ENCODE data around the gene PSEN1. TPM values are rescaled to one million over a fixed set of nuclear protein-coding genes. Genes with fewer than 3 reads are reported as not detected.
"Not testable (repeated sequence)": the region's sequence is repeated elsewhere in the genome, so short reads cannot be mapped to it uniquely, and the experiment has no call there.

Gene PSEN1
- total RNA-seq, 1 donor from 2014 or later = 76.4 TPM

GRCh38 chr14:73167727-73168126, 31.4 kb downstream of the PSEN1 start:
- no peak for DNase-seq

GRCh38 chr14:73168274-73168673, 32.0 kb downstream of the PSEN1 start:
- peak; percentile 13 for DNase-seq

- no peak for DNase-seq
Measured at GRCh38 chr14:73168691-73169090, 32.4 kb downstream of the PSEN1 start.

- DNase-seq = not testable (repeated sequence)
Measured at GRCh38 chr14:73169855-73170254, 33.5 kb downstream of the PSEN1 start.

- DNase-seq = no peak
Measured at GRCh38 chr14:73170686-73171085, 34.4 kb downstream of the PSEN1 start.

- no peak for DNase-seq
Measured at GRCh38 chr14:73172500-73172899, 36.2 kb downstream of the PSEN1 start.

GRCh38 chr14:73173092-73173735, 36.9 kb downstream of the PSEN1 start:
- no peak for DNase-seq

GRCh38 chr14:73176685-73177084, 40.4 kb downstream of the PSEN1 start:
- no peak for DNase-seq

- no peak for DNase-seq
Measured at GRCh38 chr14:73180385-73180805, 44.1 kb downstream of the PSEN1 start.

GRCh38 chr14:73180969-73181368, 44.7 kb downstream of the PSEN1 start:
- not testable (repeated sequence) for DNase-seq

- DNase-seq = no peak
Measured at GRCh38 chr14:73188501-73188911, 52.2 kb downstream of the PSEN1 start.

GRCh38 chr14:73189651-73190050, 53.3 kb downstream of the PSEN1 start:
- DNase-seq = no peak

GRCh38 chr14:73191441-73191840, 55.1 kb downstream of the PSEN1 start:
- DNase-seq = no peak

GRCh38 chr14:73194306-73194705, 58.0 kb downstream of the PSEN1 start:
- not testable (repeated sequence) for DNase-seq

- DNase-seq = no peak
Measured at GRCh38 chr14:73198253-73198652, 61.9 kb downstream of the PSEN1 start.

GRCh38 chr14:73203527-73203926, 67.2 kb downstream of the PSEN1 start:
- DNase-seq = no peak

- DNase-seq = no peak
Measured at GRCh38 chr14:73207615-73208014, 71.3 kb downstream of the PSEN1 start.

- no peak for DNase-seq
Measured at GRCh38 chr14:73208390-73208789, 72.1 kb downstream of the PSEN1 start.

GRCh38 chr14:73208846-73209245, 72.5 kb downstream of the PSEN1 start:
- DNase-seq = no peak

GRCh38 chr14:73209953-73210352, 73.6 kb downstream of the PSEN1 start:
- no peak for DNase-seq

- DNase-seq = no peak
Measured at GRCh38 chr14:73211251-73212040, 75.1 kb downstream of the PSEN1 start.

GRCh38 chr14:73216030-73216429, 79.7 kb downstream of the PSEN1 start:
- no peak for DNase-seq

- no peak for DNase-seq
Measured at GRCh38 chr14:73217411-73217810, 81.1 kb downstream of the PSEN1 start.

- DNase-seq = no peak
Measured at GRCh38 chr14:73220061-73220460, 83.8 kb downstream of the PSEN1 start.
